Neuronal stem cell (in vitro differentiated cells): Measurements from ENCODE around the gene BBLN.
"Not testable (repeated sequence)": the region's sequence is repeated elsewhere in the genome, so short reads cannot be mapped to it uniquely, and the experiment has no call there.

Source experiments
- DNase-seq: peaks from one replicate; pipeline ENCODE4 v3.0.0-alpha.2; 2013; ENCODE audit warnings: low spot score
- H2AFZ ChIP-seq: one replicate; pipeline ENCODE4 v1.6.1; 2013; ENCODE audit warnings: mild to moderate bottlenecking, low read length, inconsistent platforms
- H2AK5ac ChIP-seq: 2 replicates; pipeline ENCODE4 v1.6.1; 2013; ENCODE audit warnings: low read depth, mild to moderate bottlenecking, inconsistent platforms, low read length, moderate library complexity, mixed read lengths
- H2BK120ac ChIP-seq: 2 replicates; pipeline ENCODE4 v1.6.1; 2013; ENCODE audit warnings: low read depth, mild to moderate bottlenecking, inconsistent platforms, low read length, moderate library complexity, mixed read lengths
- H2BK12ac ChIP-seq: one replicate; pipeline ENCODE4 v1.6.1; 2013; ENCODE audit warnings: low read length, inconsistent platforms
- H2BK15ac ChIP-seq: 2 replicates; pipeline ENCODE4 v1.6.1; 2013; ENCODE audit warnings: mild to moderate bottlenecking, low read length, inconsistent platforms, mixed read lengths
- H2BK5ac ChIP-seq: one replicate; pipeline ENCODE4 v1.6.1; 2013; ENCODE audit warnings: inconsistent platforms, mild to moderate bottlenecking, low read length, moderate library complexity
- H3K14ac ChIP-seq: one replicate; pipeline ENCODE4 v1.6.1; 2013; ENCODE audit warnings: low read length, inconsistent platforms
- H3K18ac ChIP-seq: 2 replicates; pipeline ENCODE4 v1.6.1; 2013; ENCODE audit warnings: low read length, inconsistent platforms
- H3K23ac ChIP-seq: 2 replicates; pipeline ENCODE4 v1.6.1; 2013; ENCODE audit warnings: low read depth, mild to moderate bottlenecking, mixed read lengths, low read length, inconsistent platforms; ENCODE audit not compliant: poor library complexity
- H3K27ac ChIP-seq: replicated peaks from 3 replicates; pipeline ENCODE4 v1.5.1; 2013; ENCODE audit warnings: low read length, inconsistent platforms
- H3K27me3 ChIP-seq, 3 experiments: 2 replicates each; pipeline ENCODE4 v1.6.1; 2013; ENCODE audit warnings: low read length in 3 of 3, mild to moderate bottlenecking in 2 of 3, inconsistent platforms in 1 of 3, low read depth in 1 of 3, mixed read lengths in 1 of 3, moderate library complexity in 1 of 3; ENCODE audit not compliant: control insufficient read depth in 3 of 3, insufficient read depth in 3 of 3
- H3K36me3 ChIP-seq, 2 donors: replicated peaks in 1 of 2; 2 replicates each; pipeline ENCODE4 v1.6.1; 2013; ENCODE audit warnings: low read length in 2 of 2; ENCODE audit not compliant: control insufficient read depth in 2 of 2, insufficient read depth in 2 of 2
- H3K4ac ChIP-seq: 2 replicates; pipeline ENCODE4 v1.6.1; 2013; ENCODE audit warnings: inconsistent platforms, mild to moderate bottlenecking, low read length, moderate library complexity
- H3K4me1 ChIP-seq, 2 donors: 1 replicate in 1 of 2; 2 replicates in 1 of 2; pipeline ENCODE4 v1.6.1; 2013; ENCODE audit warnings: low read length in 2 of 2, low read depth in 1 of 2; ENCODE audit not compliant: control insufficient read depth in 2 of 2, insufficient read depth in 1 of 2
- H3K4me2 ChIP-seq: one replicate; pipeline ENCODE4 v1.6.1; 2013; ENCODE audit warnings: mild to moderate bottlenecking, low read length, inconsistent platforms; ENCODE audit not compliant: insufficient read depth, poor library complexity, severe bottlenecking
- H3K4me3 ChIP-seq, 2 donors: 2 replicates each; pipeline ENCODE4 v1.5.1; 2013; ENCODE audit warnings: low read length in 2 of 2, mild to moderate bottlenecking in 2 of 2, inconsistent platforms in 1 of 2, moderate library complexity in 1 of 2
- H3K79me1 ChIP-seq: one replicate; pipeline ENCODE4 v1.6.1; 2013; ENCODE audit warnings: low read depth, mild to moderate bottlenecking, inconsistent platforms, low read length, moderate library complexity
- H3K9ac ChIP-seq: one replicate; pipeline ENCODE4 v1.6.1; 2013; ENCODE audit warnings: mild to moderate bottlenecking, low read depth, low read length, inconsistent platforms; ENCODE audit not compliant: poor library complexity
- H3K9me3 ChIP-seq, 2 donors: replicated peaks in 1 of 2; 2 replicates each; pipeline versions ENCODE3 to v1.6.1; 2013; ENCODE audit warnings: low read length in 2 of 2, mild to moderate bottlenecking in 2 of 2, inconsistent platforms in 1 of 2, low read depth in 1 of 2, mixed read lengths in 1 of 2, moderate library complexity in 1 of 2; ENCODE audit not compliant: control insufficient read depth in 2 of 2, insufficient read depth in 1 of 2
- H4K8ac ChIP-seq: one replicate; pipeline ENCODE4 v1.6.1; 2013; ENCODE audit warnings: low read depth, mild to moderate bottlenecking, inconsistent platforms, low read length, moderate library complexity
- H4K91ac ChIP-seq: one replicate; pipeline ENCODE4 v1.6.1; 2013; ENCODE audit warnings: low read length, low read depth, mild to moderate bottlenecking, inconsistent platforms; ENCODE audit not compliant: poor library complexity
- WGBS, 2 donors: extraction: QIAGEN DNeasy Blood & Tissue Kit; methylation state at CpG; one replicate each; pipeline ENCODE4 v1.1.7; 2013; ENCODE audit warnings: missing lambda C conversion rate in 2 of 2, mixed read lengths in 1 of 2; ENCODE audit not compliant: insufficient read length in 2 of 2, insufficient replicate concordance in 1 of 2; ENCODE audit errors: extremely low coverage in 2 of 2; 5-methylcytosine and 5-hydroxymethylcytosine counted together

BBLN gene

DNA sequence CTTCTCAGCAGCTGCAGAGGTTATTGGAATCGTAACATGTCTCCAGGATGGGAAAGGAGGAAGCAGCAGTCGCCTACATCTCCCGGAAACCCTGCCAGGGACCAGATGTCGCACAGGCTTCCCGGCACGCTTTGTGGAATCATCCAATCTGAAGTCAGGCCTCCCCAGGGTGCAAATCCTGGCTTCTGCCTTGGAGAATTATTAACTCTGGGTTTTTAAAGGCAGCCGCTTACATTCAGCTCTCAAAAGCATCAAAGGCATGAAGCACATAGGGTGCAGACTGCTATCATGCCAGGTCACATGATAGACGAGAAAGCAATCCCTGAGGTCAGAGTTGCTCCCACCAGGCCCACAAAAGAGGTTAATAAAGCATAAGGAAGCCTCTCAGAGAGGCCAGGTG, 27.9 kb upstream of the BBLN start:
- H3K4ac ChIP-seq, H3K27me3 ChIP-seq, H3K14ac ChIP-seq, H3K23ac ChIP-seq, H3K18ac ChIP-seq, H3K4me2 ChIP-seq, H3K4me3 ChIP-seq, H2BK15ac ChIP-seq, H3K9ac ChIP-seq, H2BK120ac ChIP-seq, H2AK5ac ChIP-seq, H4K8ac ChIP-seq, H3K36me3 ChIP-seq, H3K27ac ChIP-seq, DNase-seq, H4K91ac ChIP-seq, H2BK12ac ChIP-seq, H2BK5ac ChIP-seq, H3K9me3 ChIP-seq, H3K79me1 ChIP-seq: not testable (repeated sequence)
- peak overlapping the region; percentile 78 for H2AFZ ChIP-seq
- no CpG with 5 or more reads among the region's 8 CpGs for WGBS, 2 donors
- peaks cover 6 to 15% of the 10 kb centered on the region in 2 donors for H3K4me1 ChIP-seq

DNA sequence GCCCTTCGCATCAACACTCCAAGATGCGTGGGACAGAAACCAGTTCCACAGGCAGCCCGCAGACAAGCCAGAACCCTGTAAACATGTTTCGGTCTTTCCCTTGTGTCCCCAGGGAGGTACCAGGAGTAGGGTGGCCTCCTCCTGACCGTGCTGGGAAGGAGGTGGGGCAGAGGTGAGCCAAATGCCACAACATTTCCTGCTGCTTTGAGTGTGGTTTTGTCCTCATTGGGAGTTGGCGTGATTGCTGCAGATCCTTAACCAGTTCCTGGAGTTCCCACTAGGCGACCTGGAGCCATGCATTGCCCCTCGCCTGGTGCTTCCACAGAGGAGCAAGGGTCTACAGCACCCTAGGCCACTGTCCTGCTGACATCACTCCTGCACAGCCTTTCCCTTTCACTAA, 24.5 kb upstream of the BBLN start:
- not testable (repeated sequence) for DNase-seq, H3K14ac ChIP-seq, H4K91ac ChIP-seq, H4K8ac ChIP-seq, H3K18ac ChIP-seq, H3K23ac ChIP-seq, H2BK12ac ChIP-seq, H2AFZ ChIP-seq, H2BK15ac ChIP-seq, H3K4me3 ChIP-seq, H2BK5ac ChIP-seq, H3K9ac ChIP-seq, H3K9me3 ChIP-seq, H3K27me3 ChIP-seq, H3K27ac ChIP-seq, H3K79me1 ChIP-seq, H2AK5ac ChIP-seq, H3K4me2 ChIP-seq, H3K36me3 ChIP-seq, H3K4ac ChIP-seq, H2BK120ac ChIP-seq
- no CpG with 5 or more reads among the region's 8 CpGs for WGBS, 2 donors
- peaks cover 2 to 11% of the 10 kb centered on the region in 2 donors for H3K4me1 ChIP-seq

DNA sequence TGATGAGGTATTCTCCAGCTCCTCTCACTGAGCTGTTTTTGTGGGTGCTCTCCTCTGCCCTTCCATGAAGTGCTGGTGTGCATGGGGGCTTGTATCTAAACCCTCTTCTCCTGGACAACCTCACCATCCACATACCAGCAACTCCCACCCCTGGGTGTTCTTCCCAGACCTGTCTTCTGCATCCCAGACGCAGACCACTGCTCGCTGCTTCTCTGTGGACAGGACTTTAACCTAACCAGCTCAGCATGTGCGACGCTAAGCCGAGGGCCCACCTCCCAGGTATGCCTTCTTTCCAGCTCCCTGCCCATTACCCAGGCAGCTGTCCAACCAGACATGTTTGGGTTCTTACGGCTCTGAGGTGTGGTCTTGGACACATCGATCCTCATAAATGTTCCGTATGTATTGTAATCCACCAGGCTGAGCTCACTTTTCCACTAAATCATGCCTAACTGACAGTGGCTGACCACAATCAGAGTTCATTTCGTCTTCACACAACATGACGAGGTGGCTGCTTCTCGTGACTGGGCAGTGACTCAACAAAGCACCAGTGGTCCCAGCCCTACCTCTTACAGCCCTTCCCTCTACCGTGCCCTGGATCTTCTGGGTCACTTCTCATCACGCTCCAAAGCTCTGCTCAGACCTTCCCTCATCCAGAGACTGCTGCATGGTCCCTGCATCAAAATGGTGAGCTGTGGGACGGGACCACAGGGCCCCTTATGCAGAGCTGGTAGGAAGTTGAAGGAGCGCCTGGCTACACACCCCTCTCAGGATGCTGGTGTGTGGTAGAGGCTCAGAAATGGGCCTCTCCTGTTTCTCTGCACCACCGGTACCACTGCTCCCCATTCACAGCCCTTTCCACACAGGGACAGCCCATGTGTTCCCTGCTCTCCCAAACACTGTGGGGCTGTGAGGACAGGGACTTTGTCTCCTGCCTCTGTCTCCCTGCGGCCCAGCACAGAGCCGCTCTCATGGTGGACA, 23.0 kb upstream of the BBLN start:
- Histone ChIP-seq H2BK5ac (no peak overlapping the region), H2BK15ac (no peak overlapping the region), H3K36me3 (no peaks in the 10 kb centered on the region), H2BK120ac (no peak overlapping the region), H3K4ac (no peak overlapping the region), H3K79me1 (no peaks in the 10 kb centered on the region), H3K4me2 (no peak overlapping the region), H3K9ac (peak overlapping the region; percentile 9), H3K18ac (no peak overlapping the region), H3K27ac (no peak overlapping the region), H4K8ac (no peak overlapping the region), H2BK12ac (no peak overlapping the region), H2AFZ (no peak overlapping the region), H3K14ac (no peak overlapping the region), H4K91ac (no peak overlapping the region), H3K9me3 (no peaks in the 10 kb centered on the region), H2AK5ac (peak overlapping the region; percentile 61), H3K4me1 (peaks cover 2 to 7% of the 10 kb centered on the region in 2 donors), H3K4me3 (no peak overlapping the region), H3K27me3 (peaks cover 0 to 3% (median 0%) of the 10 kb centered on the region in 3 experiments), H3K23ac (no peak overlapping the region)
- WGBS, 2 donors, result no CpG with 5 or more reads among the region's 18 CpGs
- DNase-seq, result no peak

DNA sequence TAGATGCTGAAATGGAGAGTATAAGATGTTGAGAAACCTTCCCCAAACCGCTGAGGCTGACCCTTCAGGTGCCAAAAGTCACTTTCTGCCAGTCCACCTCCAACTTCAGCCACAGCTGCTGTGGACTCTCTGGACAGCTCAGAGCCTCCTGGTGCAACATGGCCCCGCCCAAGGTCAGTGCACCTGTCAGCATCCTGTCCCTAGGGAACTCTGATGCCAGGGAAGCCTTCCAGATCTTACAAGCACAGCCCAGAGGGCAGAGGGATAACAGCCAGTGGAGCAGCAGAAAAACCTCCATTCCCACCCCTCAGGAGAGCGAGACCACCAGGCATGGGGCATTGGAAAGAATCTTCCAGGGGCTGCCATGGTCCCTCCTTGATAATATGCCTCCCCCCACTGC, 22.1 kb upstream of the BBLN start:
- H3K79me1 ChIP-seq, result no peaks in the 10 kb centered on the region
- H2BK15ac ChIP-seq, result no peak overlapping the region
- H2AFZ ChIP-seq, result no peak overlapping the region
- H3K9ac ChIP-seq, result no peak overlapping the region
- H3K23ac ChIP-seq, result no peak overlapping the region
- H3K9me3 ChIP-seq, result no peaks in the 10 kb centered on the region
- no peak overlapping the region for H3K4ac ChIP-seq
- no peak for DNase-seq
- H4K8ac ChIP-seq, result no peak overlapping the region
- H3K14ac ChIP-seq, result no peak overlapping the region
- WGBS, 2 donors, result no CpG with 5 or more reads among the region's 3 CpGs
- no peak overlapping the region for H2BK120ac ChIP-seq
- H2BK5ac ChIP-seq, result no peak overlapping the region
- no peak overlapping the region for H3K4me2 ChIP-seq
- no peak overlapping the region for H2BK12ac ChIP-seq
- H3K27me3 ChIP-seq, result peaks cover 0 to 3% (median 0%) of the 10 kb centered on the region in 3 experiments
- peak overlapping the region; percentile 11 for H3K18ac ChIP-seq
- H3K4me3 ChIP-seq, result no peak overlapping the region
- H3K4me1 ChIP-seq, result peaks cover 2 to 4% of the 10 kb centered on the region in 2 donors
- H4K91ac ChIP-seq, result no peak overlapping the region
- no peak overlapping the region for H2AK5ac ChIP-seq
- H3K27ac ChIP-seq, result no peak overlapping the region
- H3K36me3 ChIP-seq, result no peaks in the 10 kb centered on the region
